ENCODE measurements around the gene EPS15.
A peak's percentile ranks its signal among the peaks of the same experiment; 100 is the strongest.
"Not testable (repeated sequence)": the region's sequence is repeated elsewhere in the genome, so short reads cannot be mapped to it uniquely, and the experiment has no call there.

EPS15 gene

GRCh38 chr1:51512606-51513005, 6.5 kb downstream of the EPS15 start:
- no peak for DNase-seq

- DNase-seq = no peak
These were observed 6.9 kb downstream of the EPS15 start for GRCh38 chr1:51512120-51512519.

GRCh38 chr1:51509773-51510172, 9.3 kb downstream of the EPS15 start:
- no peak for DNase-seq

- no peak for DNase-seq
These were observed 12.5 kb downstream of the EPS15 start for GRCh38 chr1:51506537-51506936.

- peak; percentile 31 for DNase-seq
These were observed 14.1 kb downstream of the EPS15 start for GRCh38 chr1:51504806-51505525.

- peak; percentile 33 for DNase-seq
These were observed 17.8 kb downstream of the EPS15 start for GRCh38 chr1:51501218-51501630.

- no peak for DNase-seq
These were observed 19.4 kb downstream of the EPS15 start for GRCh38 chr1:51499694-51500093.

- DNase-seq = no peak
These were observed 20.1 kb downstream of the EPS15 start for GRCh38 chr1:51498924-51499323.

GRCh38 chr1:51497340-51497739, 21.7 kb downstream of the EPS15 start:
- DNase-seq = no peak

GRCh38 chr1:51494138-51494830, 24.8 kb downstream of the EPS15 start:
- DNase-seq = no peak

- DNase-seq = no peak
These were observed 27.7 kb downstream of the EPS15 start for GRCh38 chr1:51491166-51491981.

- no peak for DNase-seq
These were observed 29.6 kb downstream of the EPS15 start for GRCh38 chr1:51489472-51489871.

GRCh38 chr1:51488372-51489050, 30.6 kb downstream of the EPS15 start:
- no peak for DNase-seq

GRCh38 chr1:51487628-51488027, 31.4 kb downstream of the EPS15 start:
- DNase-seq = no peak

GRCh38 chr1:51484591-51484990, 34.5 kb downstream of the EPS15 start:
- DNase-seq = no peak

- DNase-seq = no peak
These were observed 36.2 kb downstream of the EPS15 start for GRCh38 chr1:51482881-51483280.

- not testable (repeated sequence) for DNase-seq
These were observed 44.0 kb downstream of the EPS15 start for GRCh38 chr1:51474832-51475620.

- no peak for DNase-seq
These were observed 45.5 kb downstream of the EPS15 start for GRCh38 chr1:51473331-51474115.

GRCh38 chr1:51472359-51472758, 46.7 kb downstream of the EPS15 start:
- no peak for DNase-seq

GRCh38 chr1:51469518-51469917, 49.5 kb downstream of the EPS15 start:
- no peak for DNase-seq

- DNase-seq = no peak
These were observed 54.2 kb downstream of the EPS15 start for GRCh38 chr1:51464828-51465227.
